BE2C (cell line): ENCODE results near the gene IL11RA.

ENCODE experiments used
- DNase-seq: peaks from one replicate; pipeline ENCODE4 v3.0.0-alpha.2; 2020
- H3K27me3 ChIP-seq: fragments of 250-450 bp; sonication (Bioruptor Pico); 2 replicates; pipeline ENCODE4 v1.5.1; 2020; ENCODE audit warnings: mild to moderate bottlenecking
- H3K36me3 ChIP-seq: fragments of 250-450 bp; sonication (Bioruptor Pico); 2 replicates; pipeline ENCODE4 v1.5.1; 2020; ENCODE audit warnings: mild to moderate bottlenecking
- H3K4me1 ChIP-seq: fragments of 250-450 bp; sonication (Bioruptor Pico); 2 replicates; pipeline ENCODE4 v1.5.1; 2020
- H3K4me3 ChIP-seq: 2 replicates; pipeline ENCODE4 v1.5.1; 2011; ENCODE audit warnings: low read depth, low read length
- H3K9me3 ChIP-seq: fragments of 250-450 bp; sonication (Bioruptor Pico); 2 replicates; pipeline ENCODE4 v1.5.1; 2020
- TF ChIP-seq, protein P1 (sequence below): IDR thresholded peaks from 2 replicates; pipeline ENCODE4 v1.5.1; 2012; ENCODE audit warnings: mild to moderate bottlenecking, low read depth, low read length

IL11RA gene

DNA sequence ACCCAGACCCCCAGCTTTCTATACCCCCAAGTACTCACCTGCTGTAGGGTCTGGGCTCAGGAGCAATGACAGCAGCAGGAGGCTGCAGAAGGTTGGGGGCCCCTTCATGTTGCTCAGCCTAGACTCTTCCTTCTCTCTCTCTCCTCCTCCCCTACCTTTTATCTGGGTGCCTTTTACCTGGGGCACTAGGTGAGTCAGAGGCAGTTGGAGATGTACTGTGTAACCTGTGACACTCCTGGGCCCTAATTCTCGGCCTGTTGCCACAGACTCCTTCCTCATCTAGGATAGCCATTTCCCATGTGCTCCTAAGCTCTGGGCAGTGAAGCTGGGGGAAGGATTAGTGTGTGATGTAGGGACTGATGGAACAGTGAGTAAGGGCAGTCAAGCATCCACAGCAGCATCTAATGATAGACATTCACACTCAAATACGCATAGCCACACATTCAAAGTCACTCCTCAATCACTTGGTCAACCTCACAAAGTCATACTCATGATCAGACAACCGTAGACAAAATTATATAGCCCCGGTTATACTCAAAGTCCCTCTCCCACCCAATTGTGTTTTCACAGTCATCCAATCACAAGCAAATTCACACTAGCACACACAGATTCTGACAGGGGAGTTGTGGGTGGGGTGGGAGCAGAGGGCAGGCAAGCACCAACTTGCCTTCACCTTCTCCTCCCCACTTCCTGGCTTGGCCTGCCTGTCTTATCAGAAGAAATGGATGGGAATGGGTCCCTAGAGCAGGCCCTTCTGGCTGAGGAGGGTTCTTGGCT is 10.7 kb downstream of the IL11RA start, which contains the start of gene CCL27:
CCL27 (minus strand) TSS at position 132 of the 777 bp plus-strand sequence; CDS start at position 108, 24 bp downstream.
- Histone ChIP-seq H3K4me3 (no peak within 1 kb of the TSS), H3K4me1 (no peaks in the 10 kb centered on the region; the same call in 1 of the 2 replicates), H3K36me3 (peaks cover 7% of the 10 kb centered on the region; the same call in 1 of the 2 replicates), H3K27me3 (no peaks in the 10 kb centered on the region), H3K9me3 (no peaks in the 10 kb centered on the region)
- TF ChIP-seq, protein P1, sequence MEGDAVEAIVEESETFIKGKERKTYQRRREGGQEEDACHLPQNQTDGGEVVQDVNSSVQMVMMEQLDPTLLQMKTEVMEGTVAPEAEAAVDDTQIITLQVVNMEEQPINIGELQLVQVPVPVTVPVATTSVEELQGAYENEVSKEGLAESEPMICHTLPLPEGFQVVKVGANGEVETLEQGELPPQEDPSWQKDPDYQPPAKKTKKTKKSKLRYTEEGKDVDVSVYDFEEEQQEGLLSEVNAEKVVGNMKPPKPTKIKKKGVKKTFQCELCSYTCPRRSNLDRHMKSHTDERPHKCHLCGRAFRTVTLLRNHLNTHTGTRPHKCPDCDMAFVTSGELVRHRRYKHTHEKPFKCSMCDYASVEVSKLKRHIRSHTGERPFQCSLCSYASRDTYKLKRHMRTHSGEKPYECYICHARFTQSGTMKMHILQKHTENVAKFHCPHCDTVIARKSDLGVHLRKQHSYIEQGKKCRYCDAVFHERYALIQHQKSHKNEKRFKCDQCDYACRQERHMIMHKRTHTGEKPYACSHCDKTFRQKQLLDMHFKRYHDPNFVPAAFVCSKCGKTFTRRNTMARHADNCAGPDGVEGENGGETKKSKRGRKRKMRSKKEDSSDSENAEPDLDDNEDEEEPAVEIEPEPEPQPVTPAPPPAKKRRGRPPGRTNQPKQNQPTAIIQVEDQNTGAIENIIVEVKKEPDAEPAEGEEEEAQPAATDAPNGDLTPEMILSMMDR = no peak
- no peak for DNase-seq

DNA sequence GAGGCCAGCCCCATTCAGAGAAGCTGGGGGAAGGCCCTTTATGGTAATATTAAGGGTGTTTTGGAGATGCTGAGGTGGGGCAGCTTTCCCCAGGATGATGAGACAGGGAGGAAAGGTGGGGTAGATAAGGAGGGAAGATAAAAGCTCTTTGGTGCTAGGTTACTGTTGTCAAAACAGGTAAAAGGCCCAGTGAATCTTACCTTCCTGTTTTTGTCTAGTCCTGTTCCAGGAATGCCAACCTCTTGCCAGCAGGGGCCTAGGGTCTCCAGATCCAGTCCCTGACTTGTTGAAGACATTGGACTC is 11.3 kb downstream of the IL11RA start:
- Histone ChIP-seq H3K27me3 (no peaks in the 10 kb centered on the region), H3K4me3 (no peak overlapping the region), H3K4me1 (no peaks in the 10 kb centered on the region; the same call in 1 of the 2 replicates), H3K36me3 (peaks cover 7% of the 10 kb centered on the region; the same call in 1 of the 2 replicates), H3K9me3 (no peaks in the 10 kb centered on the region)
- DNase-seq = no peak
- TF ChIP-seq, protein P1 = no peak

DNA sequence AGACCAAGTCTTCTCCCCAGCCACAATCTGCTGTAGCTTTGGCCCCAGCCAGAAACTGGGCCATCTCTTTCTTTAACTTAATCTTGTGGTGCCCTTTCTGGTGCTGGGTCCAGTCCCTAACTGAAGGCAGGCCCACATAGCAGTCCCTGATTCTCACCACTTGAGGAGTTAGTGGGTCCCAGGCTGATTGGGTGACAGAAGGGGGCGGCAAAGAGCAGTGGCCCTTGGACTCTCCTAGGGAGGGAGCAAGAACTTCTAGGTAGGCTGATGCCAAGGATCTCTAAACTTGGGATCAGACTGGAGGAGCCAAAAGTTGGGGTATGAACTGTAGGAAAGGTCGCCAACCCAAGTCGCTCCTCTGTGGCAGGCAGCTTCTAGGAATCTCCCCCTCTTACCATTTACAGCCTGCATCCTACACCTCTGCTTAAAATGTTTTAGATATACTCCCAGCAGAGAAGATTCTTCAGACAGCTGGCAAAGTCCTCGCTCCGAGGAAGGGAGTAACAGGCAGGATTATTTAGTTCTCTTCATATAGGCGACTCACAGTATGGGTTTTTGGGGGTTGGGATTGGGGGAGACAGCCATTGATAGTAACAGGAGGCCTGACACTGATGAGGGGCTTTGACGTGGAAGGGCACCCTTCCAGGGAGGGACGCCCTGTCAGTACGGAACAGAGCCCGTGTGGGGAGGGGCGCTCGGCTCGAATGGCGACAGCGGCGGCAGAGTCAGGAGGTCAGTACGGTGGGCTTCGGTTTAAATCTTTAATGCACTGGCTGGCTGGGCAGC is 12.5 kb downstream of the IL11RA start:
- peaks cover 7% of the 10 kb centered on the region; the same call in 1 of the 2 replicates for H3K36me3 ChIP-seq
- H3K4me3 ChIP-seq = peak overlapping the region; percentile 59
- H3K9me3 ChIP-seq = no peaks in the 10 kb centered on the region
- TF ChIP-seq, protein P1 = peak; percentile 99
- no peaks in the 10 kb centered on the region; the same call in 1 of the 2 replicates for H3K4me1 ChIP-seq
- DNase-seq = peak; percentile 85
- no peaks in the 10 kb centered on the region for H3K27me3 ChIP-seq

DNA sequence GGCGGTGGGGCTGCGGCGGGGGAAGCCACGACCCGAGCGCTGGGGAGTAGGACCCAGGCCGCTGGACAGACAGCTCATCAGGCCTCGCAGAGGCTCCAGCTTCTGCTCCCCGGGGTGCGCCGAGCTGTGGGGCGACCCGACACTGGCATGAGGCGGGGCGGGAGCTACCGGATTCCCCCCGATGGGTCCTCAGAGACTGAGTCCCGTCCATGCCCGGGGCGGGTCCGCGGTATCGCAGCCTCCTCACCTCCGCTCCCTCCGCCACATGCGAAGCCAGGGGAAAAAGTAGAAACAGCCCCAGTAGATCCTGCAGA is 13.0 kb downstream of the IL11RA start:
- TF ChIP-seq, protein P1 = no peak
- Histone ChIP-seq H3K9me3 (no peaks in the 10 kb centered on the region), H3K36me3 (peaks cover 4% of the 10 kb centered on the region; the same call in 1 of the 2 replicates), H3K27me3 (no peaks in the 10 kb centered on the region), H3K4me1 (no peaks in the 10 kb centered on the region; the same call in 1 of the 2 replicates), H3K4me3 (peak overlapping the region; percentile 59)
- DNase-seq = no peak

DNA sequence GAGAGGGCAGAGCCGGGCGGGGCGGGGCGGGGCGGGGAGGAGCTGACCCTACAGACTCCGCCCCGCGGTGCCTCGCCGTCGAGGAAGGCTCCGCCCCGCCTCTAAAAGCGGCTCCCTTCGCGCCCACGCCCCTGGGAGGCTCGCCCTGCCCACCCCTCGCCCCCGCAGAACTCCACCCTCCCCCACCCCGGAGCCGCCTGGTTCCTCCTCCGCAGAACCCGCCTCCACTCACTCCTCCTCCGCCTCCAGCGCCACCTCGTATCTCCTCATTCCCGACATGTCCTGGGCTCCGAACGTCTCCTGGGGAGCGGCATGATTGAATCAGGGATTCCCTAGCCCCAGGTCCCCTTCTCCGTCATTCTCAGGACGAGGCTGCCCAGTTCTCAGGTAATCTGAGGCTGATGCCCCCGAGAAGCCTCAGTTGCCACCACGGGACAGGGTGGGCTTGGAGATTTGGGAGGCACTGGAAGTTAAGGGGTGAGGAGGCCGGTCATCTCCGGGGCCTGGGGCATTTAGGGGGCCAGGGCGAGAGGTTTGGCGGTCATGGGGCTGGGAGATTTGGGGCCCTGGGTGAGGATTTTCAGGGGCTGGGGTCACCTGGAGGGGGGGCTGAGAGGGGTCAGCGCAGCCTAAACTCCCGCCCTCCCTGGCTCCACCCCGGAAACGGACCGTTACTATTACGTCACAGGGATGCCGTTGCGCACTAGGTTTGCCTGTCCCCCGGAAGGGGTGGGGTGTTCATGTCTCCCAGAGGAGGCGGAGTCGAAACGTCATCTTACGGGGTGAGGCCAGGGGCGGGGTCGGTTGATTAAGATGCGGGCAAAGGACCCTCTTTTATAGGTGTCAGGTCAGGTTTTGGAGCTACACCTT is 13.6 kb downstream of the IL11RA start:
- H3K36me3 ChIP-seq = no peaks in the 10 kb centered on the region
- no peaks in the 10 kb centered on the region for H3K27me3 ChIP-seq
- H3K9me3 ChIP-seq = no peaks in the 10 kb centered on the region
- DNase-seq = peak; percentile 96
- no peaks in the 10 kb centered on the region; the same call in 1 of the 2 replicates for H3K4me1 ChIP-seq
- TF ChIP-seq, protein P1 = no peak
- H3K4me3 ChIP-seq = peak overlapping the region; percentile 91
